GM23248 (cell line): ENCODE measurements around the gene CPLX3. TPM values are rescaled to one million over a fixed set of nuclear protein-coding genes. Genes with fewer than 3 reads are reported as not detected.

Experiments
- DNase-seq: peaks from one replicate; pipeline ENCODE4 v3.0.0-alpha.2; 2015
- H2AFZ ChIP-seq: fragments of 200-600 bp; sonication (generic); 2 replicates; pipeline ENCODE4 v1.6.1; 2016; ENCODE audit warnings: antibody characterized with exemption
- H3F3A ChIP-seq: fragments of 200-600 bp; sonication (generic); 2 replicates; pipeline ENCODE4 v1.6.1; 2016; ENCODE audit warnings: mild to moderate bottlenecking, antibody characterized with exemption, mixed run types; ENCODE audit not compliant: insufficient read depth
- H3K27ac ChIP-seq: fragments of 200-600 bp; sonication (generic); 2 replicates; pipeline ENCODE4 v1.5.1; 2016; ENCODE audit warnings: mild to moderate bottlenecking
- H3K27me3 ChIP-seq: fragments of 200-600 bp; sonication (generic); replicated peaks from 2 replicates; pipeline ENCODE4 v1.6.1; 2016; ENCODE audit warnings: mild to moderate bottlenecking; ENCODE audit not compliant: insufficient read depth
- H3K36me3 ChIP-seq: fragments of 200-600 bp; sonication (generic); 2 replicates; pipeline ENCODE4 v1.6.1; 2016; ENCODE audit warnings: low read depth, mild to moderate bottlenecking
- H3K4me1 ChIP-seq: fragments of 200-600 bp; sonication (generic); 2 replicates; pipeline ENCODE4 v1.6.1; 2016; ENCODE audit warnings: mild to moderate bottlenecking; ENCODE audit not compliant: insufficient read depth
- H3K4me2 ChIP-seq: fragments of 200-600 bp; sonication (generic); one replicate; pipeline ENCODE4 v1.6.1; 2016; ENCODE audit warnings: mild to moderate bottlenecking; ENCODE audit not compliant: unreplicated experiment
- H3K4me3 ChIP-seq: fragments of 200-600 bp; sonication (generic); 2 replicates; pipeline ENCODE4 v1.5.1; 2016; ENCODE audit warnings: mild to moderate bottlenecking
- H3K79me2 ChIP-seq: fragments of 200-600 bp; sonication (generic); 2 replicates; pipeline ENCODE4 v1.6.1; 2016; ENCODE audit warnings: mild to moderate bottlenecking; ENCODE audit not compliant: insufficient read depth
- H3K9ac ChIP-seq: fragments of 200-600 bp; sonication (generic); 2 replicates; pipeline ENCODE4 v1.6.1; 2016; ENCODE audit warnings: mild to moderate bottlenecking
- H3K9me2 ChIP-seq: fragments of 200-600 bp; sonication (generic); 2 replicates; pipeline ENCODE4 v1.6.1; 2016; ENCODE audit warnings: mixed run types, mild to moderate bottlenecking, moderate library complexity; ENCODE audit not compliant: insufficient read depth
- H3K9me3 ChIP-seq: fragments of 200-600 bp; sonication (generic); one replicate; pipeline ENCODE4 v1.6.1; 2017; ENCODE audit warnings: low read depth
- H4K20me1 ChIP-seq: fragments of 200-600 bp; sonication (generic); 2 replicates; pipeline ENCODE4 v1.6.0; 2016; ENCODE audit not compliant: insufficient read depth
- EZH2 ChIP-seq: fragments of 200-600 bp; sonication (generic); IDR thresholded peaks from 2 replicates; pipeline ENCODE4 v1.6.1; 2018; ENCODE audit warnings: antibody characterized with exemption, mild to moderate bottlenecking; ENCODE audit not compliant: insufficient read depth, poor library complexity, severe bottlenecking
- EZH2phosphoT487 ChIP-seq: fragments of 200-600 bp; sonication (generic); IDR thresholded peaks from 2 replicates; pipeline ENCODE4 v1.6.1; 2018; ENCODE audit warnings: antibody characterized with exemption, moderate library complexity, mild to moderate bottlenecking, low read depth; ENCODE audit not compliant: insufficient read depth
- WGBS, 2 experiments: methylation state at CpG; one replicate each; pipeline ENCODE4 v1.1.6; 2015 to 2017; ENCODE audit warnings: low lambda C conversion rate in 2 of 2, low coverage in 1 of 2; ENCODE audit errors: missing lambda C conversion rate in 2 of 2; 5-methylcytosine and 5-hydroxymethylcytosine counted together
- in situ Hi-C: fragments of 300-500 bp; cut with MboI; formaldehyde crosslinking; loops from 2 replicates; pipeline ENCODE4 v1.15.0; 2020
- polyA plus RNA-seq: library from polyadenylated mRNA; unstranded; fragments of >200 nt; fragmentation: Nextera tagmentation; extraction: Ambion mirVana; gene quantifications from 2 replicates; pipeline ENCODE4 v1.2.1, GENCODE V29; 2016
- total RNA-seq: library from RNA; depleted of rRNA; stranded (reverse); fragments of >200 nt; shearing (Covaris generic); gene quantifications from 2 replicates; pipeline ENCODE4 v1.2.3, GENCODE V29; 2014

Gene CPLX3
- total and polyA plus RNA-seq, 2 experiments from 2014 or later, result not detected

- Histone ChIP-seq H3K4me3 (no peak overlapping the region), H4K20me1 (peaks cover 9% of the 10 kb centered on the region; the same call in 1 of the 2 replicates), H3K36me3 (no peaks in the 10 kb centered on the region), H2AFZ (no peak overlapping the region), H3K27ac (peak overlapping the region; percentile 49), H3F3A (peaks cover 29% of the 10 kb centered on the region; the same call in 1 of the 2 replicates), H3K9ac (no peak overlapping the region), H3K4me2 (no peak overlapping the region), H3K9me2 (no peaks in the 10 kb centered on the region), H3K4me1 (peaks cover 21% of the 10 kb centered on the region), H3K27me3 (no peaks in the 10 kb centered on the region), H3K79me2 (peaks cover 78% of the 10 kb centered on the region), H3K9me3 (no peaks in the 10 kb centered on the region)
- no peak for DNase-seq
- WGBS, 2 experiments, result 88 to 93% methylated on average over 6 of the region's 6 CpGs
- TF ChIP-seq EZH2, result no peak
- TF ChIP-seq EZH2phosphoT487, result no peak
- in situ Hi-C loops, result no loop called here
Observed at GRCh38 chr15:74864296-74864695, 37.9 kb downstream of the CPLX3 start.

- H3K9me3 ChIP-seq, result no peaks in the 10 kb centered on the region
- no peak overlapping the region for H3K4me2 ChIP-seq
- no peak for DNase-seq
- 67 to 80% methylated on average over 2 of the region's 2 CpGs for WGBS, 2 experiments
- no peak overlapping the region for H2AFZ ChIP-seq
- peaks cover 31% of the 10 kb centered on the region for H3K4me1 ChIP-seq
- no peak overlapping the region for H3K4me3 ChIP-seq
- H3K36me3 ChIP-seq, result no peaks in the 10 kb centered on the region
- in situ Hi-C loops, result no loop called here
- TF ChIP-seq EZH2 (no peak), EZH2phosphoT487 (no peak)
- H3K27me3 ChIP-seq, result no peaks in the 10 kb centered on the region
- peak overlapping the region; percentile 65; the same call in 1 of the 2 replicates for H3K27ac ChIP-seq
- peaks cover 9% of the 10 kb centered on the region; the same call in 1 of the 2 replicates for H4K20me1 ChIP-seq
- no peak overlapping the region for H3K9ac ChIP-seq
- H3K9me2 ChIP-seq, result no peaks in the 10 kb centered on the region
- peaks cover 78% of the 10 kb centered on the region for H3K79me2 ChIP-seq
- H3F3A ChIP-seq, result peaks cover 36% of the 10 kb centered on the region; the same call in 1 of the 2 replicates
Observed at GRCh38 chr15:74865316-74865715, 38.9 kb downstream of the CPLX3 start.

- Histone ChIP-seq H3K4me1 (peaks cover 33% of the 10 kb centered on the region), H3F3A (peaks cover 41% of the 10 kb centered on the region; the same call in 1 of the 2 replicates), H3K27ac (peak overlapping the region; percentile 65), H3K4me3 (no peak overlapping the region), H3K36me3 (no peaks in the 10 kb centered on the region), H3K79me2 (peaks cover 78% of the 10 kb centered on the region), H3K9me3 (no peaks in the 10 kb centered on the region), H2AFZ (no peak overlapping the region), H4K20me1 (peaks cover 12% of the 10 kb centered on the region; the same call in 1 of the 2 replicates), H3K9ac (no peak overlapping the region), H3K9me2 (no peaks in the 10 kb centered on the region), H3K27me3 (no peaks in the 10 kb centered on the region), H3K4me2 (no peak overlapping the region)
- 66 to 71% methylated on average over 6 of the region's 6 CpGs for WGBS, 2 experiments
- TF ChIP-seq EZH2 (no peak), EZH2phosphoT487 (no peak)
- in situ Hi-C loops, result no loop called here
- DNase-seq, result peak; percentile 91
Observed at GRCh38 chr15:74866090-74866489, 39.7 kb downstream of the CPLX3 start.

DNA sequence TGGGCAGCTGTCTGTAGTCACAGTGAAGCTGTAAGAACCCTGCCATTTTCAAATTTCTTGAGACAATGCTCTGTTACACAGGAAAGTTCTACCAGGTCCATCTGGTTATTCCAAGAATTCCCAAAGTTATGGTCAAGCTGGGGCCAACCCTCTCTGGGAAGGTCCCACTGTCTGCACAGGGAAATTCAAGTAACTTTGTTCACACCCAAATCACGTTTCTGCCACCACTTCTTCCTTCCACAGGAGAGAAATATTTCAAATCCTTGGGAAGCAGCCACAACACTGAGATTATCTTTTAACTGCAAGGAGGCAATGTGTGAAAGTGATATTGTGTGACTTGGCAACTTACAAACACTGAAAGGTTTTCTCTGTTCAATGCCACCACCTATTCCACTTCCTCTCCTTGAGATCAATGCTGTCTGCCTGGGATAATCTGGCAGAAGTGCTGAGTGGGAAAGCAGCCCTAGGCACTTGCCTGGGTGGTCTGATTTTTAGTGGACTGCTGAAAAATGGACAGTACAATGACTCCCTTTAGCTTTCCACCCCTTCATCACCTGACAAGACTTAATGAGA is 41.1 kb downstream of the CPLX3 start:
- Histone ChIP-seq H3K36me3 (no peaks in the 10 kb centered on the region), H3K27ac (no peak overlapping the region), H3K9me2 (no peaks in the 10 kb centered on the region), H3K4me2 (no peak overlapping the region), H4K20me1 (peaks cover 12% of the 10 kb centered on the region; the same call in 1 of the 2 replicates), H3K79me2 (peaks cover 83% of the 10 kb centered on the region), H3K9ac (no peak overlapping the region), H3K9me3 (no peaks in the 10 kb centered on the region), H3K4me3 (no peak overlapping the region), H3K27me3 (no peaks in the 10 kb centered on the region), H2AFZ (no peak overlapping the region), H3K4me1 (peaks cover 33% of the 10 kb centered on the region), H3F3A (peaks cover 37% of the 10 kb centered on the region; the same call in 1 of the 2 replicates)
- DNase-seq, result no peak
- in situ Hi-C loops, result no loop called here
- TF ChIP-seq EZH2, result no peak
- 79 to 96% methylated on average over 1 of the region's 1 CpG for WGBS, 2 experiments
